Muscle layer of colon (tissue), 2 donors: ENCODE measurements around the gene SLC16A11.
A peak's percentile ranks its signal among the peaks of the same experiment; 100 is the strongest.
"Not testable (repeated sequence)": the region's sequence is repeated elsewhere in the genome, so short reads cannot be mapped to it uniquely, and the experiment has no call there.

ENCODE experiments used
- H3K27ac ChIP-seq: one replicate; pipeline ENCODE4 v1.7.0; 2013; ENCODE audit warnings: low read depth, mild to moderate bottlenecking, low read length, moderate library complexity
- H3K27me3 ChIP-seq, 2 donors: one replicate each; pipeline ENCODE4 v1.7.0; 2013; ENCODE audit warnings: low read length in 2 of 2, mild to moderate bottlenecking in 2 of 2; ENCODE audit not compliant: insufficient read depth in 2 of 2, control insufficient read depth in 1 of 2
- H3K36me3 ChIP-seq: one replicate; pipeline ENCODE4 v1.7.0; 2013; ENCODE audit warnings: mild to moderate bottlenecking, low read length; ENCODE audit not compliant: insufficient read depth
- H3K4me1 ChIP-seq: one replicate; pipeline ENCODE4 v1.7.0; 2013; ENCODE audit warnings: mild to moderate bottlenecking, low read length; ENCODE audit not compliant: insufficient read depth
- H3K4me3 ChIP-seq, 2 donors: one replicate each; pipeline ENCODE4 v1.7.0; 2013; ENCODE audit warnings: low read length in 2 of 2, low read depth in 1 of 2, mild to moderate bottlenecking in 1 of 2, moderate library complexity in 1 of 2
- H3K9ac ChIP-seq: one replicate; pipeline ENCODE4 v1.7.0; 2013; ENCODE audit warnings: low read length
- H3K9me3 ChIP-seq: one replicate; pipeline ENCODE4 v1.7.0; 2013; ENCODE audit warnings: mild to moderate bottlenecking, low read length
- donor health status: abdominal sarcoma.
- donor health status: Adenocarcinoma of cecum.

Gene SLC16A11

GRCh38 chr17:7043497-7044198 lies at the start of gene SLC16A11:
Gene SLC16A11, minus strand, starts transcription at chr17:7044092. Its CDS starts 579 bp downstream, at chr17:7043513.
- Histone ChIP-seq H3K27me3 (peaks cover 0 to 25% of the 10 kb centered on the region in 2 donors), H3K4me3 (peak within 1 kb of the TSS; percentile 49 to 55), H3K4me1 (peaks cover 10% of the 10 kb centered on the region), H3K27ac (peak within 1 kb of the TSS; percentile 58), H3K9ac (no peak within 1 kb of the TSS), H3K9me3 (no peaks in the 10 kb centered on the region), H3K36me3 (no peaks in the 10 kb centered on the region)

- not testable (repeated sequence) for H3K36me3 ChIP-seq, H3K4me1 ChIP-seq, H3K27me3 ChIP-seq, H3K9ac ChIP-seq, H3K9me3 ChIP-seq, H3K27ac ChIP-seq, H3K4me3 ChIP-seq
These were observed 47.6 kb upstream of the SLC16A11 start for GRCh38 chr17:7091311-7092005.

- not testable (repeated sequence) for H3K9me3 ChIP-seq, H3K4me1 ChIP-seq, H3K27ac ChIP-seq, H3K27me3 ChIP-seq, H3K9ac ChIP-seq, H3K4me3 ChIP-seq, H3K36me3 ChIP-seq
These were observed 45.7 kb upstream of the SLC16A11 start for GRCh38 chr17:7089570-7089969.

- H3K36me3 ChIP-seq, H3K4me3 ChIP-seq, H3K27ac ChIP-seq, H3K27me3 ChIP-seq, H3K4me1 ChIP-seq, H3K9ac ChIP-seq, H3K9me3 ChIP-seq: not testable (repeated sequence)
These were observed 44.5 kb upstream of the SLC16A11 start for GRCh38 chr17:7088442-7088841.

GRCh38 chr17:7084088-7084487 lies 40.2 kb upstream of the SLC16A11 start:
- H3K36me3 ChIP-seq = no peaks in the 10 kb centered on the region
- H3K27ac ChIP-seq = no peak overlapping the region
- no peak overlapping the region for H3K9ac ChIP-seq
- no peak overlapping the region for H3K4me3 ChIP-seq
- H3K27me3 ChIP-seq = no peaks in the 10 kb centered on the region
- H3K9me3 ChIP-seq = no peaks in the 10 kb centered on the region
- no peaks in the 10 kb centered on the region for H3K4me1 ChIP-seq

GRCh38 chr17:7083592-7083991 lies 39.7 kb upstream of the SLC16A11 start:
- Histone ChIP-seq H3K9me3 (no peaks in the 10 kb centered on the region), H3K4me3 (no peak overlapping the region), H3K4me1 (no peaks in the 10 kb centered on the region), H3K27me3 (no peaks in the 10 kb centered on the region), H3K36me3 (no peaks in the 10 kb centered on the region), H3K27ac (no peak overlapping the region), H3K9ac (no peak overlapping the region)

- Histone ChIP-seq H3K27me3 (no peaks in the 10 kb centered on the region), H3K36me3 (no peaks in the 10 kb centered on the region), H3K27ac (no peak overlapping the region), H3K9ac (no peak overlapping the region), H3K4me3 (no peak overlapping the region), H3K4me1 (no peaks in the 10 kb centered on the region), H3K9me3 (no peaks in the 10 kb centered on the region)
These were observed 37.6 kb upstream of the SLC16A11 start for GRCh38 chr17:7081341-7082062.

- H3K27ac ChIP-seq = no peak overlapping the region
- H3K9me3 ChIP-seq = no peaks in the 10 kb centered on the region
- no peaks in the 10 kb centered on the region for H3K4me1 ChIP-seq
- H3K9ac ChIP-seq = no peak overlapping the region
- no peak overlapping the region for H3K4me3 ChIP-seq
- H3K36me3 ChIP-seq = no peaks in the 10 kb centered on the region
- no peaks in the 10 kb centered on the region for H3K27me3 ChIP-seq
These were observed 36.7 kb upstream of the SLC16A11 start for GRCh38 chr17:7080456-7081041.

- no peaks in the 10 kb centered on the region for H3K36me3 ChIP-seq
- H3K4me1 ChIP-seq = no peaks in the 10 kb centered on the region
- no peak within 1 kb of the TSS for H3K27ac ChIP-seq
- H3K4me3 ChIP-seq = no peak within 1 kb of the TSS
- no peaks in the 10 kb centered on the region for H3K9me3 ChIP-seq
- H3K9ac ChIP-seq = no peak within 1 kb of the TSS
- H3K27me3 ChIP-seq = no peaks in the 10 kb centered on the region
These were observed 35.9 kb upstream of the SLC16A11 start, which contains the start of gene CLEC10A for GRCh38 chr17:7079581-7080455. Gene CLEC10A, minus strand, starts transcription at chr17:7080251. Its CDS starts 1,439 bp downstream, at chr17:7078812.

GRCh38 chr17:7078711-7079110 lies 34.8 kb upstream of the SLC16A11 start:
- H3K4me1 ChIP-seq = no peaks in the 10 kb centered on the region
- no peak overlapping the region for H3K4me3 ChIP-seq
- H3K9ac ChIP-seq = no peak overlapping the region
- no peaks in the 10 kb centered on the region for H3K36me3 ChIP-seq
- no peak overlapping the region for H3K27ac ChIP-seq
- no peaks in the 10 kb centered on the region for H3K27me3 ChIP-seq
- H3K9me3 ChIP-seq = no peaks in the 10 kb centered on the region
